NB4 (cell line): ENCODE measurements around the gene BPIFB3.

Experiments used
- CTCF ChIP-seq: IDR thresholded peaks from one replicate; pipeline ENCODE4 v1.5.1; 2012; ENCODE audit warnings: low read depth, low read length
- MAX ChIP-seq: IDR thresholded peaks from 2 replicates; pipeline ENCODE4 v1.6.1; 2011; ENCODE audit warnings: low read depth, low read length

GRCh38 chr20:33093074-33093473, 39.4 kb downstream of the BPIFB3 start:
- TF ChIP-seq CTCF (no peak), MAX (no peak)
